ENCODE measurements around the gene SCART1.
"Not testable (repeated sequence)": the region's sequence is repeated elsewhere in the genome, so short reads cannot be mapped to it uniquely, and the experiment has no call there.

SCART1 gene

GRCh38 chr10:133453516-133454203 is at the start of gene SCART1:
SCART1 (plus strand) TSS chr10:133453945; CDS start chr10:133453998, 53 bp downstream.
- no peak for TF ChIP-seq CTCF (IDR thresholded peaks at IDR 0.05)
- DNase-seq (ENCODE audit: low spot score): no peak
- no peak within 1 kb of the TSS for H3K27ac ChIP-seq
- H3K4me3 ChIP-seq: no peak within 1 kb of the TSS

GRCh38 chr10:133405272-133405671 is 48.5 kb upstream of the SCART1 start:
- DNase-seq (ENCODE audit: low spot score): no peak
- Histone ChIP-seq H3K4me3 (no peak overlapping the region), H3K27ac (no peak overlapping the region)
- no peak for TF ChIP-seq CTCF (IDR thresholded peaks at IDR 0.05)

- no peak for DNase-seq (ENCODE audit: low spot score)
- Histone ChIP-seq H3K27ac (no peak overlapping the region), H3K4me3 (no peak overlapping the region)
- no peak for TF ChIP-seq CTCF (IDR thresholded peaks at IDR 0.05)
Measured at GRCh38 chr10:133405844-133406527, 47.8 kb upstream of the SCART1 start.

- TF ChIP-seq CTCF (IDR thresholded peaks at IDR 0.05): no peak
- DNase-seq (ENCODE audit: low spot score): no peak
- no peak overlapping the region for H3K4me3 ChIP-seq
- H3K27ac ChIP-seq: no peak overlapping the region
Measured at GRCh38 chr10:133411523-133412380, 42.0 kb upstream of the SCART1 start.

GRCh38 chr10:133412381-133412711 is 41.4 kb upstream of the SCART1 start:
- TF ChIP-seq CTCF (IDR thresholded peaks at IDR 0.05): no peak
- no peak overlapping the region for H3K27ac ChIP-seq
- no peak overlapping the region for H3K4me3 ChIP-seq
- no peak for DNase-seq (ENCODE audit: low spot score)

GRCh38 chr10:133414401-133414800 is 39.3 kb upstream of the SCART1 start:
- not testable (repeated sequence) for H3K4me3 ChIP-seq; DNase-seq (ENCODE audit: low spot score); H3K27ac ChIP-seq

GRCh38 chr10:133415752-133416151 is 38.0 kb upstream of the SCART1 start:
- Histone ChIP-seq H3K4me3 (no peak overlapping the region), H3K27ac (no peak overlapping the region)
- TF ChIP-seq CTCF (IDR thresholded peaks at IDR 0.05): no peak
- DNase-seq (ENCODE audit: low spot score): no peak
